ENCODE data around the gene KCND2.
"Not testable (repeated sequence)": the region's sequence is repeated elsewhere in the genome, so short reads cannot be mapped to it uniquely, and the experiment has no call there.

KCND2 gene

GRCh38 chr7:120539321-120539720 is 266.3 kb downstream of the KCND2 start:
- no peak for DNase-seq (ENCODE audit: low read depth in 1 of 2, low spot score in 1 of 2)

GRCh38 chr7:120547605-120548004 is 274.6 kb downstream of the KCND2 start:
- in situ Hi-C loops (cut with HindIII; ENCODE audit: low pct_unique_long_range_greater_than_20kb, low sequenced_read_pairs) = no loop called here
- TF ChIP-seq JUND (IDR thresholded peaks at IDR 0.05; ENCODE audit: low read depth) = no peak
- DNase-seq (ENCODE audit: low read depth in 1 of 2, low spot score in 1 of 2) = no peak

More at GRCh38 chr7:120539321-120539720, 266.3 kb downstream of the KCND2 start:
- in situ Hi-C loops (cut with HindIII; ENCODE audit: low pct_unique_long_range_greater_than_20kb, low sequenced_read_pairs) = no loop called here
- no peak for TF ChIP-seq JUND (IDR thresholded peaks at IDR 0.05; ENCODE audit: low read depth)

GRCh38 chr7:120550494-120551048 is 277.6 kb downstream of the KCND2 start:
- in situ Hi-C loops (cut with HindIII; ENCODE audit: low pct_unique_long_range_greater_than_20kb, low sequenced_read_pairs) = no loop called here
- DNase-seq (ENCODE audit: low read depth in 1 of 2, low spot score in 1 of 2) = no peak
- TF ChIP-seq JUND (IDR thresholded peaks at IDR 0.05; ENCODE audit: low read depth) = no peak

GRCh38 chr7:120553491-120553890 is 280.5 kb downstream of the KCND2 start:
- no peak for DNase-seq (ENCODE audit: low read depth in 1 of 2, low spot score in 1 of 2)
- in situ Hi-C loops (cut with HindIII; ENCODE audit: low pct_unique_long_range_greater_than_20kb, low sequenced_read_pairs) = no loop called here
- no peak for TF ChIP-seq JUND (IDR thresholded peaks at IDR 0.05; ENCODE audit: low read depth)

GRCh38 chr7:120554960-120555571 is 282.1 kb downstream of the KCND2 start:
- no peak for TF ChIP-seq JUND (IDR thresholded peaks at IDR 0.05; ENCODE audit: low read depth)
- in situ Hi-C loops (cut with HindIII; ENCODE audit: low pct_unique_long_range_greater_than_20kb, low sequenced_read_pairs) = no loop called here
- peak; percentile 9 to 66 for DNase-seq (ENCODE audit: low read depth in 1 of 2, low spot score in 1 of 2)

- TF ChIP-seq JUND (IDR thresholded peaks at IDR 0.05; ENCODE audit: low read depth) = no peak
- in situ Hi-C loops (cut with HindIII; ENCODE audit: low pct_unique_long_range_greater_than_20kb, low sequenced_read_pairs) = no loop called here
- DNase-seq (ENCODE audit: low read depth in 1 of 2, low spot score in 1 of 2) = no peak
These were observed 291.2 kb downstream of the KCND2 start for GRCh38 chr7:120564145-120564544.

- in situ Hi-C loops (cut with HindIII; ENCODE audit: low pct_unique_long_range_greater_than_20kb, low sequenced_read_pairs) = no loop called here
- DNase-seq (ENCODE audit: low read depth in 1 of 2, low spot score in 1 of 2) = no peak
- no peak for TF ChIP-seq JUND (IDR thresholded peaks at IDR 0.05; ENCODE audit: low read depth)
These were observed 294.2 kb downstream of the KCND2 start for GRCh38 chr7:120567204-120567603.

GRCh38 chr7:120578657-120579056 is 305.7 kb downstream of the KCND2 start:
- in situ Hi-C loops (cut with HindIII; ENCODE audit: low pct_unique_long_range_greater_than_20kb, low sequenced_read_pairs); DNase-seq (ENCODE audit: low read depth in 1 of 2, low spot score in 1 of 2): not testable (repeated sequence)

GRCh38 chr7:120582916-120583315 is 309.9 kb downstream of the KCND2 start:
- no peak for DNase-seq (ENCODE audit: low read depth in 1 of 2, low spot score in 1 of 2)
- no peak for TF ChIP-seq JUND (IDR thresholded peaks at IDR 0.05; ENCODE audit: low read depth)
- in situ Hi-C loops (cut with HindIII; ENCODE audit: low pct_unique_long_range_greater_than_20kb, low sequenced_read_pairs) = no loop called here

GRCh38 chr7:120583899-120584586 is 311.1 kb downstream of the KCND2 start:
- in situ Hi-C loops (cut with HindIII; ENCODE audit: low pct_unique_long_range_greater_than_20kb, low sequenced_read_pairs) = no loop called here
- TF ChIP-seq JUND (IDR thresholded peaks at IDR 0.05; ENCODE audit: low read depth) = no peak
- DNase-seq (ENCODE audit: low read depth in 1 of 2, low spot score in 1 of 2) = no peak

- TF ChIP-seq JUND (IDR thresholded peaks at IDR 0.05; ENCODE audit: low read depth) = no peak
- in situ Hi-C loops (cut with HindIII; ENCODE audit: low pct_unique_long_range_greater_than_20kb, low sequenced_read_pairs) = no loop called here
These were observed 313.6 kb downstream of the KCND2 start for GRCh38 chr7:120586571-120586970.

GRCh38 chr7:120587243-120587642 is 314.3 kb downstream of the KCND2 start:
- DNase-seq (ENCODE audit: low read depth in 1 of 2, low spot score in 1 of 2) = no peak
- in situ Hi-C loops (cut with HindIII; ENCODE audit: low pct_unique_long_range_greater_than_20kb, low sequenced_read_pairs) = no loop called here
- TF ChIP-seq JUND (IDR thresholded peaks at IDR 0.05; ENCODE audit: low read depth) = no peak

More at GRCh38 chr7:120586571-120586970, 313.6 kb downstream of the KCND2 start:
- no peak for DNase-seq (ENCODE audit: low read depth in 1 of 2, low spot score in 1 of 2)

GRCh38 chr7:120588416-120588815 is 315.4 kb downstream of the KCND2 start:
- in situ Hi-C loops (cut with HindIII; ENCODE audit: low pct_unique_long_range_greater_than_20kb, low sequenced_read_pairs) = no loop called here
- no peak for TF ChIP-seq JUND (IDR thresholded peaks at IDR 0.05; ENCODE audit: low read depth)
- DNase-seq (ENCODE audit: low read depth in 1 of 2, low spot score in 1 of 2) = no peak

All from T47D (cell line).